Activated CD4-positive, alpha-beta memory T cell treated with anti-CD3 and anti-CD28 coated beads, Interleukin-2, amount 10 ng/mL, durations not matched to agents 7 days and 5 days (primary cell): Measurements from ENCODE around the gene OXER1. TPM values are rescaled to one million over a fixed set of nuclear protein-coding genes. Genes with fewer than 3 reads are reported as not detected.
A peak's percentile ranks its signal among the peaks of the same experiment; 100 is the strongest.

Source experiments
- CTCF ChIA-PET: fragments of 350-600 bp; sonication (Branson Sonifier 250); formaldehyde crosslinking; loops from one replicate; lab custom pipeline; 2021; ENCODE audit warnings: antibody characterized with exemption, inconsistent platforms; lab: Charles Lee
- POLR2A ChIA-PET: fragments of 350-600 bp; sonication (Branson Sonifier 250); formaldehyde crosslinking; loops from one replicate; lab custom pipeline; 2021; ENCODE audit warnings: antibody characterized with exemption; lab: Charles Lee
- DNase-seq: peaks from one replicate; pipeline ENCODE4 v3.0.0-alpha.2; 2020
- H3K27ac Mint-ChIP-seq: one replicate; pipeline ENCODE4 v1.8.0; 2021; ENCODE audit warnings: mild to moderate bottlenecking, mixed read lengths
- H3K27me3 Mint-ChIP-seq: one replicate; pipeline ENCODE4 v1.8.0; 2021; ENCODE audit warnings: mixed read lengths
- H3K36me3 Mint-ChIP-seq: one replicate; pipeline ENCODE4 v1.8.0; 2021; ENCODE audit warnings: low read depth, mixed read lengths
- H3K4me1 Mint-ChIP-seq: one replicate; pipeline ENCODE4 v1.8.0; 2021; ENCODE audit warnings: mixed read lengths
- H3K4me3 Mint-ChIP-seq: one replicate; pipeline ENCODE4 v1.8.0; 2021; ENCODE audit warnings: mild to moderate bottlenecking, mixed read lengths
- H3K9me3 Mint-ChIP-seq: one replicate; pipeline ENCODE4 v1.8.0; 2021; ENCODE audit warnings: mixed read lengths
- total RNA-seq, 2 experiments: library from RNA; stranded (reverse); gene quantifications; one replicate each; pipeline ENCODE4 v1.2.3, GENCODE V29; 2021

OXER1 gene
- total RNA-seq, 2 experiments from 2014 or later: not detected

GRCh38 chr2:42723465-42723864 is 40.5 kb downstream of the OXER1 start:
- Mint-ChIP-seq H3K4me1 (peaks cover 10% of the 10 kb centered on the region), H3K36me3 (no peaks in the 10 kb centered on the region), H3K4me3 (no peak overlapping the region), H3K9me3 (no peaks in the 10 kb centered on the region), H3K27ac (no peak overlapping the region), H3K27me3 (no peaks in the 10 kb centered on the region)
- ChIA-PET POLR2A (no interaction called here), CTCF (no interaction called here)
- DNase-seq: no peak

- no peaks in the 10 kb centered on the region for H3K36me3 Mint-ChIP-seq
- peak; percentile 27 for DNase-seq
- H3K4me1 Mint-ChIP-seq: peaks cover 10% of the 10 kb centered on the region
- no peak overlapping the region for H3K27ac Mint-ChIP-seq
- H3K27me3 Mint-ChIP-seq: no peaks in the 10 kb centered on the region
- H3K9me3 Mint-ChIP-seq: no peaks in the 10 kb centered on the region
- CTCF ChIA-PET: no interaction called here
- POLR2A ChIA-PET: no interaction called here
- no peak overlapping the region for H3K4me3 Mint-ChIP-seq
Observed at GRCh38 chr2:42722320-42723190, 41.4 kb downstream of the OXER1 start.

- POLR2A ChIA-PET: no interaction called here
- no peak for DNase-seq
- Mint-ChIP-seq H3K27me3 (no peaks in the 10 kb centered on the region), H3K4me1 (peaks cover 10% of the 10 kb centered on the region), H3K9me3 (no peaks in the 10 kb centered on the region), H3K27ac (no peak overlapping the region), H3K36me3 (no peaks in the 10 kb centered on the region), H3K4me3 (no peak overlapping the region)
- CTCF ChIA-PET: no interaction called here
Observed at GRCh38 chr2:42721898-42722297, 42.0 kb downstream of the OXER1 start.

- H3K4me3 Mint-ChIP-seq: no peak overlapping the region
- H3K9me3 Mint-ChIP-seq: no peaks in the 10 kb centered on the region
- no peaks in the 10 kb centered on the region for H3K27me3 Mint-ChIP-seq
- H3K27ac Mint-ChIP-seq: no peak overlapping the region
- no peak for DNase-seq
- H3K36me3 Mint-ChIP-seq: no peaks in the 10 kb centered on the region
- ChIA-PET POLR2A (no interaction called here), CTCF (no interaction called here)
- H3K4me1 Mint-ChIP-seq: no peaks in the 10 kb centered on the region
Observed at GRCh38 chr2:42714686-42715085, 49.2 kb downstream of the OXER1 start.

- H3K36me3 Mint-ChIP-seq: peaks cover 4% of the 10 kb centered on the region
- no peak overlapping the region for H3K27ac Mint-ChIP-seq
- H3K9me3 Mint-ChIP-seq: no peaks in the 10 kb centered on the region
- H3K27me3 Mint-ChIP-seq: no peaks in the 10 kb centered on the region
- H3K4me1 Mint-ChIP-seq: no peaks in the 10 kb centered on the region
- no peak for DNase-seq
- ChIA-PET POLR2A (no interaction called here), CTCF (no interaction called here)
- no peak overlapping the region for H3K4me3 Mint-ChIP-seq
Observed at GRCh38 chr2:42713920-42714319, 50.0 kb downstream of the OXER1 start.

- no peaks in the 10 kb centered on the region for H3K4me1 Mint-ChIP-seq
- CTCF ChIA-PET: no interaction called here
- H3K27ac Mint-ChIP-seq: no peak overlapping the region
- no peaks in the 10 kb centered on the region for H3K27me3 Mint-ChIP-seq
- POLR2A ChIA-PET: no interaction called here
- no peaks in the 10 kb centered on the region for H3K9me3 Mint-ChIP-seq
- DNase-seq: no peak
- peaks cover 7% of the 10 kb centered on the region for H3K36me3 Mint-ChIP-seq
- no peak overlapping the region for H3K4me3 Mint-ChIP-seq
Observed at GRCh38 chr2:42712934-42713333, 51.0 kb downstream of the OXER1 start.

Other genes with a start within 250 kb of the OXER1 start
- 10 to 100 TPM; 20.9 to 21.5 TPM for gene MTA3, start 195.5 kb downstream of the OXER1 start, total RNA-seq
- under 1 TPM; 0.18 to 0.28 TPM for gene HAAO, start 28.4 kb upstream of the OXER1 start, total RNA-seq